ENCODE measurements around the gene EPB41. TPM values are rescaled to one million over a fixed set of nuclear protein-coding genes. Genes with fewer than 3 reads are reported as not detected.

EPB41 gene
- total and polyA plus RNA-seq, 9 of the 15 experiments (the other 6 are each of a cell fraction or from before 2014, with no cell fraction given), result 3.7 to 213 (median 141) TPM

GRCh38 chr1:28913786-28914227 lies 562 bp upstream of the EPB41 start (continued):
- TF ChIP-seq PPARD (CRISPR knock-in tag; IDR thresholded peaks at IDR 0.05) (no peak), ZNF232 (CRISPR knock-in tag; IDR thresholded peaks at IDR 0.05) (no peak), ZNF449 (CRISPR knock-in tag; IDR thresholded peaks at IDR 0.05) (no peak), NCOA6 (IDR thresholded peaks at IDR 0.05) (no peak), HDAC3 (IDR thresholded peaks at IDR 0.05; ENCODE audit: borderline replicate concordance, partially characterized antibody) (no peak), BCLAF1 (IDR thresholded peaks at IDR 0.05; ENCODE audit: borderline replicate concordance in 1 of 2, control insufficient read depth in 1 of 2, low read depth in 2 of 2, low read length in 1 of 2) (no peak), HIVEP1 (CRISPR knock-in tag; IDR thresholded peaks at IDR 0.05) (0 out of 2 replicates have a peak, but pooled peaks have one; percentile 45), ILF3 (IDR thresholded peaks at IDR 0.05; ENCODE audit: borderline replicate concordance) (no peak), SETDB1 (IDR thresholded peaks at IDR 0.05; ENCODE audit: low read length) (no peak), KHSRP (IDR thresholded peaks at IDR 0.05) (no peak), TAF9B (IDR thresholded peaks at IDR 0.05; ENCODE audit: partially characterized antibody) (no peak), KLF6 (CRISPR knock-in tag; IDR thresholded peaks at IDR 0.05; ENCODE audit: borderline replicate concordance) (no peak), BRF2 (IDR thresholded peaks at IDR 0.05; ENCODE audit: borderline replicate concordance, insufficient read depth, insufficient read length) (no peak), HDAC2 (IDR thresholded peaks at IDR 0.05) (peak; percentile 90), BMI1 (IDR thresholded peaks at IDR 0.05; ENCODE audit: low read length) (no peak), CHD1 (IDR thresholded peaks at IDR 0.05; ENCODE audit: low read length) (no peak), SMARCB1 (IDR thresholded peaks at IDR 0.05; ENCODE audit: insufficient read length, low read depth) (no peak), NFE2L1 (tag; IDR thresholded peaks at IDR 0.05; ENCODE audit: borderline replicate concordance, low read depth) (no peak), HNRNPL (IDR thresholded peaks at IDR 0.05; ENCODE audit: low read depth, low read length) (no peak), MTA1 (IDR thresholded peaks at IDR 0.05; ENCODE audit: borderline replicate concordance) (0 out of 2 replicates have a peak, but pooled peaks have one; percentile 26), PHTF2 (CRISPR knock-in tag; IDR thresholded peaks at IDR 0.05) (no peak), E2F1 (CRISPR knock-in tag; IDR thresholded peaks at IDR 0.05) (no peak), CSDE1 (IDR thresholded peaks at IDR 0.05) (no peak)
